GM23338 (cell line): ENCODE results near the gene TIMM44. TPM values are rescaled to one million over a fixed set of nuclear protein-coding genes. Genes with fewer than 3 reads are reported as not detected.

Experiments used
- ATAC-seq: fragments of 200-7000 bp; cut with Tn5 transposase; 3 replicates; pipeline ENCODE4 v1.9.1; 2020
- DNase-seq: peaks from one replicate; pipeline ENCODE4 v3.0.0-alpha.2; 2015; ENCODE audit warnings: low spot score
- H2AFZ ChIP-seq: fragments of 200-600 bp; sonication (generic); 2 replicates; pipeline ENCODE4 v1.8.0; 2016; ENCODE audit warnings: antibody characterized with exemption, mild to moderate bottlenecking, moderate library complexity
- H3F3A ChIP-seq: fragments of 200-600 bp; sonication (generic); replicated peaks from 2 replicates; pipeline ENCODE4 v1.8.0; 2017; ENCODE audit warnings: antibody characterized with exemption, mixed run types, low read depth
- H3K27ac ChIP-seq: fragments of 200-600 bp; sonication (generic); 2 replicates; pipeline ENCODE4 v1.6.1; 2016; ENCODE audit warnings: low read depth
- H3K27me3 ChIP-seq: fragments of 200-600 bp; sonication (generic); 2 replicates; pipeline ENCODE4 v1.8.0; 2016; ENCODE audit warnings: mild to moderate bottlenecking, mixed run types, moderate library complexity; ENCODE audit not compliant: insufficient read depth
- H3K36me3 ChIP-seq: fragments of 200-600 bp; sonication (generic); 2 replicates; pipeline ENCODE4 v1.8.0; 2016; ENCODE audit warnings: mild to moderate bottlenecking; ENCODE audit not compliant: insufficient read depth
- H3K4me1 ChIP-seq: fragments of 200-600 bp; sonication (generic); 2 replicates; pipeline ENCODE4 v1.8.0; 2016; ENCODE audit warnings: mild to moderate bottlenecking, moderate library complexity; ENCODE audit not compliant: insufficient read depth
- H3K4me2 ChIP-seq: fragments of 200-600 bp; sonication (generic); 2 replicates; pipeline ENCODE4 v1.7.1; 2017; ENCODE audit warnings: mixed run types
- H3K4me3 ChIP-seq: fragments of 200-600 bp; sonication (generic); 2 replicates; pipeline ENCODE4 v1.6.1; 2016; ENCODE audit warnings: mixed run types
- H3K79me2 ChIP-seq: fragments of 200-600 bp; sonication (generic); replicated peaks from 2 replicates; pipeline ENCODE4 v1.8.0; 2017; ENCODE audit warnings: mild to moderate bottlenecking; ENCODE audit not compliant: insufficient read depth
- H3K9me2 ChIP-seq: fragments of 200-600 bp; sonication (generic); 2 replicates; pipeline ENCODE4 v1.8.0; 2017; ENCODE audit not compliant: insufficient read depth
- H4K20me1 ChIP-seq: fragments of 200-600 bp; sonication (generic); replicated peaks from 2 replicates; pipeline ENCODE4 v1.8.0; 2017; ENCODE audit warnings: mild to moderate bottlenecking; ENCODE audit not compliant: insufficient read depth
- H3K27ac Mint-ChIP-seq: 2 replicates; pipeline ENCODE4 v1.8.0; 2020; ENCODE audit warnings: inconsistent platforms, mild to moderate bottlenecking, moderate library complexity, mixed read lengths
- H3K27me3 Mint-ChIP-seq: 3 replicates; pipeline ENCODE4 v1.8.0; 2022; ENCODE audit warnings: low read depth, mild to moderate bottlenecking, moderate library complexity, mixed read lengths, inconsistent platforms; ENCODE audit not compliant: insufficient read depth, poor library complexity
- H3K36me3 Mint-ChIP-seq: 3 replicates; pipeline ENCODE4 v1.8.0; 2021; ENCODE audit warnings: low read depth, mild to moderate bottlenecking, inconsistent platforms, moderate library complexity, mixed read lengths
- H3K4me1 Mint-ChIP-seq: 3 replicates; pipeline ENCODE4 v1.8.0; 2020; ENCODE audit warnings: mild to moderate bottlenecking, inconsistent platforms, mixed read lengths
- H3K4me3 Mint-ChIP-seq: 3 replicates; pipeline ENCODE4 v1.8.0; 2021; ENCODE audit warnings: moderate library complexity, mild to moderate bottlenecking, inconsistent platforms, mixed read lengths
- H3K9me3 Mint-ChIP-seq: 3 replicates; pipeline ENCODE4 v1.8.0; 2020; ENCODE audit warnings: moderate library complexity, mild to moderate bottlenecking, inconsistent platforms, mixed read lengths
- CREB1 ChIP-seq: fragments of 250-450 bp; sonication (Bioruptor Pico); IDR thresholded peaks from 2 replicates; pipeline ENCODE4 v1.5.0; 2020; ENCODE audit warnings: low read depth, mild to moderate bottlenecking, moderate library complexity
- EZH2 ChIP-seq: fragments of 200-600 bp; sonication (generic); IDR thresholded peaks from one replicate; pipeline ENCODE4 v1.8.0; 2017; ENCODE audit warnings: antibody characterized with exemption, mild to moderate bottlenecking, low read depth; ENCODE audit not compliant: unreplicated experiment
- EZH2phosphoT487 ChIP-seq: fragments of 200-600 bp; sonication (generic); IDR thresholded peaks from one replicate; pipeline ENCODE4 v1.8.1; 2018; ENCODE audit warnings: antibody characterized with exemption; ENCODE audit not compliant: unreplicated experiment
- JUNB ChIP-seq: IDR thresholded peaks from one replicate; pipeline ENCODE4 v1.6.1; 2016; ENCODE audit warnings: antibody characterized with exemption; ENCODE audit not compliant: unreplicated experiment
- NANOG ChIP-seq: IDR thresholded peaks from 2 replicates; pipeline ENCODE4 v1.6.1; 2016; ENCODE audit warnings: antibody characterized with exemption, borderline replicate concordance
- POLR2AphosphoS5 ChIP-seq: IDR thresholded peaks from 2 replicates; pipeline ENCODE4 v1.6.1; 2016; ENCODE audit warnings: antibody characterized with exemption, low read depth
- STAT1 ChIP-seq: IDR thresholded peaks from one replicate; pipeline ENCODE4 v1.6.1; 2016; ENCODE audit warnings: antibody characterized with exemption; ENCODE audit not compliant: unreplicated experiment
- ZNF114 ChIP-seq: fragments of 250-450 bp; sonication (Bioruptor Pico); IDR thresholded peaks from 2 replicates; pipeline ENCODE4 v1.5.0; 2020; ENCODE audit warnings: mild to moderate bottlenecking, moderate library complexity
- ZNF331 ChIP-seq: fragments of 250-450 bp; sonication (Bioruptor Pico); IDR thresholded peaks from 2 replicates; pipeline ENCODE4 v1.5.0; 2020; ENCODE audit warnings: low read depth, mild to moderate bottlenecking, moderate library complexity
- polyA plus RNA-seq: library from polyadenylated mRNA; unstranded; fragments of >200 nt; fragmentation: Nextera tagmentation; extraction: Ambion mirVana; gene quantifications from 2 replicates; pipeline ENCODE4 v1.2.1, GENCODE V29; 2016
- total RNA-seq: library from RNA; depleted of rRNA; stranded (reverse); fragments of >200 nt; shearing (Covaris generic); gene quantifications from 2 replicates; pipeline ENCODE4 v1.2.3, GENCODE V29; 2014
- TF ChIP-seq, protein P1 (sequence below), 2 experiments: fragments of 200-600 bp in 1 of 2; sonication (generic) in 1 of 2; conservative IDR thresholded peaks; 2 replicates each; pipeline versions ENCODE4 v1.5.1 to v1.6.1; 2016 to 2017; ENCODE audit warnings: antibody characterized with exemption in 2 of 2, low read depth in 2 of 2, mild to moderate bottlenecking in 2 of 2, moderate library complexity in 1 of 2
- TF ChIP-seq, protein P2 (sequence below): IDR thresholded peaks from one replicate; pipeline ENCODE4 v1.6.1; 2018; ENCODE audit warnings: antibody characterized with exemption; ENCODE audit not compliant: unreplicated experiment
- TF ChIP-seq, protein P3 (sequence below): IDR thresholded peaks from 2 replicates; pipeline ENCODE4 v1.6.1; 2016; ENCODE audit warnings: antibody characterized with exemption
- TF ChIP-seq, protein P4 (sequence below): fragments of 250-450 bp; sonication (Bioruptor Pico); IDR thresholded peaks from 2 replicates; pipeline ENCODE4 v1.5.0; 2020; ENCODE audit warnings: mild to moderate bottlenecking, moderate library complexity

Gene TIMM44
- total and polyA plus RNA-seq, 2 experiments from 2014 or later, result 125 to 128 TPM

DNA sequence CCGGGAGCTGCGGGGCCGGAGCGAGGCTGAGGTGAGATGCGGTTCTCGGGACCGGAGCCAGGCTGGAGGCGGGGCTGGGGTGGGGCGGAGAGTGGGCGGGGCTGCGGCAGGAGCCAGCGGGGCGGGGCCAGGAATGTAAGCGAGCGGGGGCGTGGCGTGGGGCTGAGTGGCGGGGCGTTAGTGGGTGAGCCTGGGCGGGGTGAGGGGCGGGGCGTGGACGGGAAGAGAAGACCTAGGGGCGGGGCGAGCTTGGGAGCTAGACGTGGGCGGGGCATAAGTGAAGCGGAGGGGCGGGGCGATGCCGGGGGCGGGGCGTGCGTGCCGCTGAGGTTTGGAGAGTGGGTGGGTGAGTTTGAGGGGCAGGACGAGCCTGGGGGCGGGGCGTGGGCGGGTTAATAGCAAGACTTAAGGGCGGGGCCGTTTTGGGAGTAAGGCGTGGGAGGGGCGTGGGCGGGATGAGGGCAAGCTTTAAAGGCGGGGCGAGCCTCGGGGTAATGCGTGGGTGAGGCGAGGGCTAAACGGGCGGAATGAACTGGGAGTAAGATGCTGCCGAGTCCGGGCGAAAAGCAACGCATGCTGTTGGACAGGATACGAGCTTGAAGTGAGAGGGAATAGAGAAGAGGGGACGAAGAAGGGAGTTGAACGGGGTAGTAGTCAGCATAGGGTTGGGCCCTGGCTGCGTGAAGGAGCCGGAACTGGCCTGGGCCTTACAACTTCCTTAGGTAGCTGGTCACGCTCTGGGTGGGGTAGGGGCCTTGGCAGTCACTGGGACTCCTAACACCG, 22.8 kb downstream of the TIMM44 start:
- peak; percentile 99 for DNase-seq
- H3K4me1 ChIP-seq, result no peaks in the 10 kb centered on the region; the same call in 1 of the 2 replicates
- peaks cover 9% of the 10 kb centered on the region; the same call in 1 of the 2 replicates for H4K20me1 ChIP-seq
- H3K27me3 Mint-ChIP-seq, result peaks cover 43% of the 10 kb centered on the region
- peaks cover 29% of the 10 kb centered on the region for H3F3A ChIP-seq
- H3K27ac ChIP-seq, result no peak overlapping the region
- peak overlapping the region; percentile 86 for H3K4me3 ChIP-seq
- H3K27me3 ChIP-seq, result peaks cover 36% of the 10 kb centered on the region
- no peak overlapping the region for H3K27ac Mint-ChIP-seq
- no peaks in the 10 kb centered on the region for H3K36me3 ChIP-seq
- H3K36me3 Mint-ChIP-seq, result peaks cover 10% of the 10 kb centered on the region; the same call in 1 of the 3 replicates
- peaks cover 2% of the 10 kb centered on the region; the same call in 1 of the 3 replicates for H3K9me3 Mint-ChIP-seq
- H3K79me2 ChIP-seq, result no peaks in the 10 kb centered on the region
- H3K4me2 ChIP-seq, result peak overlapping the region; percentile 91
- TF ChIP-seq, protein P1, sequence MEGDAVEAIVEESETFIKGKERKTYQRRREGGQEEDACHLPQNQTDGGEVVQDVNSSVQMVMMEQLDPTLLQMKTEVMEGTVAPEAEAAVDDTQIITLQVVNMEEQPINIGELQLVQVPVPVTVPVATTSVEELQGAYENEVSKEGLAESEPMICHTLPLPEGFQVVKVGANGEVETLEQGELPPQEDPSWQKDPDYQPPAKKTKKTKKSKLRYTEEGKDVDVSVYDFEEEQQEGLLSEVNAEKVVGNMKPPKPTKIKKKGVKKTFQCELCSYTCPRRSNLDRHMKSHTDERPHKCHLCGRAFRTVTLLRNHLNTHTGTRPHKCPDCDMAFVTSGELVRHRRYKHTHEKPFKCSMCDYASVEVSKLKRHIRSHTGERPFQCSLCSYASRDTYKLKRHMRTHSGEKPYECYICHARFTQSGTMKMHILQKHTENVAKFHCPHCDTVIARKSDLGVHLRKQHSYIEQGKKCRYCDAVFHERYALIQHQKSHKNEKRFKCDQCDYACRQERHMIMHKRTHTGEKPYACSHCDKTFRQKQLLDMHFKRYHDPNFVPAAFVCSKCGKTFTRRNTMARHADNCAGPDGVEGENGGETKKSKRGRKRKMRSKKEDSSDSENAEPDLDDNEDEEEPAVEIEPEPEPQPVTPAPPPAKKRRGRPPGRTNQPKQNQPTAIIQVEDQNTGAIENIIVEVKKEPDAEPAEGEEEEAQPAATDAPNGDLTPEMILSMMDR (conservative IDR thresholded peaks at IDR 0.05; ENCODE audit: low read depth in 2 of 2), result no peak
- TF ChIP-seq POLR2AphosphoS5, result no peak
- TF ChIP-seq ZNF114 (CRISPR knock-in tag), result no peak
- TF ChIP-seq STAT1, result no peak
- TF ChIP-seq EZH2phosphoT487, result no peak
- TF ChIP-seq, protein P2, sequence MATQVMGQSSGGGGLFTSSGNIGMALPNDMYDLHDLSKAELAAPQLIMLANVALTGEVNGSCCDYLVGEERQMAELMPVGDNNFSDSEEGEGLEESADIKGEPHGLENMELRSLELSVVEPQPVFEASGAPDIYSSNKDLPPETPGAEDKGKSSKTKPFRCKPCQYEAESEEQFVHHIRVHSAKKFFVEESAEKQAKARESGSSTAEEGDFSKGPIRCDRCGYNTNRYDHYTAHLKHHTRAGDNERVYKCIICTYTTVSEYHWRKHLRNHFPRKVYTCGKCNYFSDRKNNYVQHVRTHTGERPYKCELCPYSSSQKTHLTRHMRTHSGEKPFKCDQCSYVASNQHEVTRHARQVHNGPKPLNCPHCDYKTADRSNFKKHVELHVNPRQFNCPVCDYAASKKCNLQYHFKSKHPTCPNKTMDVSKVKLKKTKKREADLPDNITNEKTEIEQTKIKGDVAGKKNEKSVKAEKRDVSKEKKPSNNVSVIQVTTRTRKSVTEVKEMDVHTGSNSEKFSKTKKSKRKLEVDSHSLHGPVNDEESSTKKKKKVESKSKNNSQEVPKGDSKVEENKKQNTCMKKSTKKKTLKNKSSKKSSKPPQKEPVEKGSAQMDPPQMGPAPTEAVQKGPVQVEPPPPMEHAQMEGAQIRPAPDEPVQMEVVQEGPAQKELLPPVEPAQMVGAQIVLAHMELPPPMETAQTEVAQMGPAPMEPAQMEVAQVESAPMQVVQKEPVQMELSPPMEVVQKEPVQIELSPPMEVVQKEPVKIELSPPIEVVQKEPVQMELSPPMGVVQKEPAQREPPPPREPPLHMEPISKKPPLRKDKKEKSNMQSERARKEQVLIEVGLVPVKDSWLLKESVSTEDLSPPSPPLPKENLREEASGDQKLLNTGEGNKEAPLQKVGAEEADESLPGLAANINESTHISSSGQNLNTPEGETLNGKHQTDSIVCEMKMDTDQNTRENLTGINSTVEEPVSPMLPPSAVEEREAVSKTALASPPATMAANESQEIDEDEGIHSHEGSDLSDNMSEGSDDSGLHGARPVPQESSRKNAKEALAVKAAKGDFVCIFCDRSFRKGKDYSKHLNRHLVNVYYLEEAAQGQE, result no peak
- no peak for TF ChIP-seq CREB1 (CRISPR knock-in tag)
- TF ChIP-seq, protein P3, sequence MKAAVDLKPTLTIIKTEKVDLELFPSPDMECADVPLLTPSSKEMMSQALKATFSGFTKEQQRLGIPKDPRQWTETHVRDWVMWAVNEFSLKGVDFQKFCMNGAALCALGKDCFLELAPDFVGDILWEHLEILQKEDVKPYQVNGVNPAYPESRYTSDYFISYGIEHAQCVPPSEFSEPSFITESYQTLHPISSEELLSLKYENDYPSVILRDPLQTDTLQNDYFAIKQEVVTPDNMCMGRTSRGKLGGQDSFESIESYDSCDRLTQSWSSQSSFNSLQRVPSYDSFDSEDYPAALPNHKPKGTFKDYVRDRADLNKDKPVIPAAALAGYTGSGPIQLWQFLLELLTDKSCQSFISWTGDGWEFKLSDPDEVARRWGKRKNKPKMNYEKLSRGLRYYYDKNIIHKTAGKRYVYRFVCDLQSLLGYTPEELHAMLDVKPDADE, result no peak
- TF ChIP-seq, protein P4, sequence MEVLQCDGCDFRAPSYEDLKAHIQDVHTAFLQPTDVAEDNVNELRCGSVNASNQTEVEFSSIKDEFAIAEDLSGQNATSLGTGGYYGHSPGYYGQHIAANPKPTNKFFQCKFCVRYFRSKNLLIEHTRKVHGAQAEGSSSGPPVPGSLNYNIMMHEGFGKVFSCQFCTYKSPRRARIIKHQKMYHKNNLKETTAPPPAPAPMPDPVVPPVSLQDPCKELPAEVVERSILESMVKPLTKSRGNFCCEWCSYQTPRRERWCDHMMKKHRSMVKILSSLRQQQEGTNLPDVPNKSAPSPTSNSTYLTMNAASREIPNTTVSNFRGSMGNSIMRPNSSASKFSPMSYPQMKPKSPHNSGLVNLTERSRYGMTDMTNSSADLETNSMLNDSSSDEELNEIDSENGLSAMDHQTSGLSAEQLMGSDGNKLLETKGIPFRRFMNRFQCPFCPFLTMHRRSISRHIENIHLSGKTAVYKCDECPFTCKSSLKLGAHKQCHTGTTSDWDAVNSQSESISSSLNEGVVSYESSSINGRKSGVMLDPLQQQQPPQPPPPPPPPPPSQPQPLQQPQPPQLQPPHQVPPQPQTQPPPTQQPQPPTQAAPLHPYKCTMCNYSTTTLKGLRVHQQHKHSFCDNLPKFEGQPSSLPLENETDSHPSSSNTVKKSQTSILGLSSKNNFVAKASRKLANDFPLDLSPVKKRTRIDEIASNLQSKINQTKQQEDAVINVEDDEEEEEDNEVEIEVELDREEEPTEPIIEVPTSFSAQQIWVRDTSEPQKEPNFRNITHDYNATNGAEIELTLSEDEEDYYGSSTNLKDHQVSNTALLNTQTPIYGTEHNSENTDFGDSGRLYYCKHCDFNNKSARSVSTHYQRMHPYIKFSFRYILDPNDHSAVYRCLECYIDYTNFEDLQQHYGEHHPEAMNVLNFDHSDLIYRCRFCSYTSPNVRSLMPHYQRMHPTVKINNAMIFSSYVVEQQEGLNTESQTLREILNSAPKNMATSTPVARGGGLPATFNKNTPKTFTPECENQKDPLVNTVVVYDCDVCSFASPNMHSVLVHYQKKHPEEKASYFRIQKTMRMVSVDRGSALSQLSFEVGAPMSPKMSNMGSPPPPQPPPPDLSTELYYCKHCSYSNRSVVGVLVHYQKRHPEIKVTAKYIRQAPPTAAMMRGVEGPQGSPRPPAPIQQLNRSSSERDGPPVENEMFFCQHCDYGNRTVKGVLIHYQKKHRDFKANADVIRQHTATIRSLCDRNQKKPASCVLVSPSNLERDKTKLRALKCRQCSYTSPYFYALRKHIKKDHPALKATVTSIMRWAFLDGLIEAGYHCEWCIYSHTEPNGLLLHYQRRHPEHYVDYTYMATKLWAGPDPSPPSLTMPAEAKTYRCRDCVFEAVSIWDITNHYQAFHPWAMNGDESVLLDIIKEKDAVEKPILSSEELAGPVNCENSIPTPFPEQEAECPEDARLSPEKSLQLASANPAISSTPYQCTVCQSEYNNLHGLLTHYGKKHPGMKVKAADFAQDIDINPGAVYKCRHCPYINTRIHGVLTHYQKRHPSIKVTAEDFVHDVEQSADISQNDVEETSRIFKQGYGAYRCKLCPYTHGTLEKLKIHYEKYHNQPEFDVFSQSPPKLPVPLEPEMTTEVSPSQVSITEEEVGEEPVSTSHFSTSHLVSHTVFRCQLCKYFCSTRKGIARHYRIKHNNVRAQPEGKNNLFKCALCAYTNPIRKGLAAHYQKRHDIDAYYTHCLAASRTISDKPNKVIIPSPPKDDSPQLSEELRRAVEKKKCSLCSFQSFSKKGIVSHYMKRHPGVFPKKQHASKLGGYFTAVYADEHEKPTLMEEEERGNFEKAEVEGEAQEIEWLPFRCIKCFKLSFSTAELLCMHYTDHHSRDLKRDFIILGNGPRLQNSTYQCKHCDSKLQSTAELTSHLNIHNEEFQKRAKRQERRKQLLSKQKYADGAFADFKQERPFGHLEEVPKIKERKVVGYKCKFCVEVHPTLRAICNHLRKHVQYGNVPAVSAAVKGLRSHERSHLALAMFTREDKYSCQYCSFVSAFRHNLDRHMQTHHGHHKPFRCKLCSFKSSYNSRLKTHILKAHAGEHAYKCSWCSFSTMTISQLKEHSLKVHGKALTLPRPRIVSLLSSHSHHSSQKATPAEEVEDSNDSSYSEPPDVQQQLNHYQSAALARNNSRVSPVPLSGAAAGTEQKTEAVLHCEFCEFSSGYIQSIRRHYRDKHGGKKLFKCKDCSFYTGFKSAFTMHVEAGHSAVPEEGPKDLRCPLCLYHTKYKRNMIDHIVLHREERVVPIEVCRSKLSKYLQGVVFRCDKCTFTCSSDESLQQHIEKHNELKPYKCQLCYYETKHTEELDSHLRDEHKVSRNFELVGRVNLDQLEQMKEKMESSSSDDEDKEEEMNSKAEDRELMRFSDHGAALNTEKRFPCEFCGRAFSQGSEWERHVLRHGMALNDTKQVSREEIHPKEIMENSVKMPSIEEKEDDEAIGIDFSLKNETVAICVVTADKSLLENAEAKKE (CRISPR knock-in tag), result no peak
- TF ChIP-seq EZH2, result no peak
- no peak for TF ChIP-seq NANOG
- TF ChIP-seq JUNB, result no peak
- TF ChIP-seq ZNF331 (CRISPR knock-in tag), result no peak
- peak overlapping the region; percentile 74 for H3K4me3 Mint-ChIP-seq
- H3K4me1 Mint-ChIP-seq, result peaks cover 12% of the 10 kb centered on the region; the same call in 2 of the 3 replicates
- ATAC-seq, result peak; percentile 5
- H2AFZ ChIP-seq, result 0 out of 2 replicates have a peak overlapping the region, but pooled peaks have one; percentile 80
- H3K9me2 ChIP-seq, result no peaks in the 10 kb centered on the region
